ENCODE data around the gene VWCE. TPM values are rescaled to one million over a fixed set of nuclear protein-coding genes. Genes with fewer than 3 reads are reported as not detected.

Gene VWCE
- total RNA-seq, 1 experiment from 2014 or later = 1.1 TPM

GRCh38 chr11:61307354-61307753 is 12.2 kb upstream of the VWCE start:
- peaks cover 67% of the 10 kb centered on the region for H3K36me3 ChIP-seq (replicated peaks; ENCODE audit: control insufficient read depth, insufficient read depth, low read length)
- DNase-seq = no peak
- H3K4me3 ChIP-seq (ENCODE audit: insufficient read depth, low read depth, low read length) = no peak overlapping the region
- H3K27me3 ChIP-seq (ENCODE audit: control insufficient read depth, insufficient read depth, low read length) = no peaks in the 10 kb centered on the region

DNA sequence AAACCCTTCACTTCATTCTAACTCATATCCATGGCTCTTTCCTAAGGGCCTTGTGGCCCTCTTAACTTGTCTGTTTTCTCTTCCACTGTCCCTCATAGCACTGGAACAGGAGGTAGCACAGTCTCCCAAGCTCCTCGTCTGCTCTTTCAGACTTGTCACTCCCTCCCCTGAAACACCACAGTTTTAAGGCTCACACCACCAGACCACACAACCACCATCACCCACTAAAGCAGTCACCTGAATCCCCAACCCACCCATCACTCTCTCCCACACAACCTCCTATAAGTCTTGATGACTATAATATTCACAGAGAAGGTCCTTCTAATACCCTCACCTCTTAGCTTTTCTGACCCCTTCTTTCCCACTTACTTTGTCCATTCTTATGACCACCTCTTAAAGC is 11.1 kb upstream of the VWCE start:
- no peak for DNase-seq
- Histone ChIP-seq H3K36me3 (replicated peaks; ENCODE audit: control insufficient read depth, insufficient read depth, low read length) (peaks cover 61% of the 10 kb centered on the region), H3K4me3 (ENCODE audit: insufficient read depth, low read depth, low read length) (no peak overlapping the region)

DNA sequence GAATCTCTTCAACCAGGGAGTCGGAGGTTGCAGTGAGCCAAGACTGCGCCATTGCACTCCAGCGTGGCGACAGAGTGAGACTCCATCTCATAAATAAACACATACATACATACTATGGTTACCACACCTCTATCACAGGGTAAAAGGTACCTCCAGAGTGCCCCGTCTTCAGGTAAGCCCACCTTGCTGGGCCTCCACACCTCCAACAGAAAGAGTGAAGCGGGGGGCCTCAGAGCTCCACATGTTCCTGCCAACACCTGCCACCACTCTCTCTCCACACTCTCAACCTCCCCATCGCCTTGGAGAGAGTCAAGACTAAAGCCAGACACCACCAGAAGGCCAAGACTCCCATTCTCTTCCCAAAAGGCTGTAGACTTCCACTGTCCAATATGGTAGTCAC is 10.3 kb upstream of the VWCE start:
- Histone ChIP-seq H3K27me3 (ENCODE audit: control insufficient read depth, insufficient read depth, low read length) (no peaks in the 10 kb centered on the region), H3K36me3 (replicated peaks; ENCODE audit: control insufficient read depth, insufficient read depth, low read length) (peaks cover 63% of the 10 kb centered on the region)
- DNase-seq = no peak

More for the DNA sequence above, 11.1 kb upstream of the VWCE start:
- H3K27me3 ChIP-seq (ENCODE audit: control insufficient read depth, insufficient read depth, low read length) = no peaks in the 10 kb centered on the region

DNA sequence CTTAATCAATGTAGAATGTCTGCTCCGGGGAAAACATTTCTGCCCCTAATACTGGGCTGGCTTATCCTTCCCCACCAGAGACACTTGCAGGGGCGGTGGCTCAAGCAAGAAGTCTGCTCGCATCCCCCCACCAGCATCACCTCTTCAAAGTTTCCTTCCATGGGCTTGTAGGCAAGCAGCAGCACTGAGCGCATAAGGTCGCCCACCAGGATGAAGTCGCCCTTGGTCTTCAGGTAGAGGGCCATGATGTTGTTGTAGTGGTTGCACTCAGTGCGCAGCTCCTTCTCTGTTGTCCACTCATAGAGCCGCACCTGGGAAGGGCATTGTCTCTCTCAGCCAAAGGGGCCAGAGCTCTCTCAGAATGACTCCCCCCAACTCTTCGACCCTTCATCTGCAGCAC is 8.6 kb upstream of the VWCE start:
- no peak for DNase-seq
- no peak overlapping the region for H3K4me3 ChIP-seq (ENCODE audit: insufficient read depth, low read depth, low read length)
- peaks cover 57% of the 10 kb centered on the region for H3K36me3 ChIP-seq (replicated peaks; ENCODE audit: control insufficient read depth, insufficient read depth, low read length)
- no peaks in the 10 kb centered on the region for H3K27me3 ChIP-seq (ENCODE audit: control insufficient read depth, insufficient read depth, low read length)

More for the DNA sequence above, 10.3 kb upstream of the VWCE start:
- no peak overlapping the region for H3K4me3 ChIP-seq (ENCODE audit: insufficient read depth, low read depth, low read length)

- peaks cover 48% of the 10 kb centered on the region for H3K36me3 ChIP-seq (replicated peaks; ENCODE audit: control insufficient read depth, insufficient read depth, low read length)
- no peaks in the 10 kb centered on the region for H3K27me3 ChIP-seq (ENCODE audit: control insufficient read depth, insufficient read depth, low read length)
- H3K4me3 ChIP-seq (ENCODE audit: insufficient read depth, low read depth, low read length) = no peak overlapping the region
- no peak for DNase-seq
Measured at GRCh38 chr11:61302550-61302949, 7.4 kb upstream of the VWCE start.

GRCh38 chr11:61298663-61299244 is 3.6 kb upstream of the VWCE start:
- Histone ChIP-seq H3K27me3 (ENCODE audit: control insufficient read depth, insufficient read depth, low read length) (peaks cover 18% of the 10 kb centered on the region), H3K36me3 (replicated peaks; ENCODE audit: control insufficient read depth, insufficient read depth, low read length) (peaks cover 31% of the 10 kb centered on the region), H3K4me3 (ENCODE audit: insufficient read depth, low read depth, low read length) (no peak overlapping the region)
- DNase-seq = no peak

DNA sequence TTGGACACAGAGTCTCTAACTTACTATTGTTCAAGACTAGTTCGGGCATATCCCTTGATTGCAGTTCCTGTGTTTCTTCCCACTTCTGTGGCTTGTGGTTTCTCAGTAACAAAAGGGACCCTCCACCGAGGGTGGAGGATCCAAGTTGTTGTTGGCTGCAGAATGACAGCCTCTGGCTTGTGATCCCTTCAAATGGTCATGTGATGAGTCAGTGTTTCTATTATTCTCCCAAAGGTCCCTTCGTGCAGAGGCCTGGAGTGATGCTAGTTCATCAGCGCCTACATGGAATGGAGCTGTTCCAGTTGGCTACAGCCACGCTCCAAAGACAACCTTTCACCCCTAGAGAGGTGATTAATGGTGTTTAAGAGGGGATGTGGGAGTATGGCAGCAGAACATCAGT is 2.6 kb upstream of the VWCE start:
- Histone ChIP-seq H3K4me3 (ENCODE audit: insufficient read depth, low read depth, low read length) (no peak overlapping the region), H3K27me3 (ENCODE audit: control insufficient read depth, insufficient read depth, low read length) (peaks cover 23% of the 10 kb centered on the region), H3K36me3 (replicated peaks; ENCODE audit: control insufficient read depth, insufficient read depth, low read length) (peaks cover 26% of the 10 kb centered on the region)
- no peak for DNase-seq

DNA sequence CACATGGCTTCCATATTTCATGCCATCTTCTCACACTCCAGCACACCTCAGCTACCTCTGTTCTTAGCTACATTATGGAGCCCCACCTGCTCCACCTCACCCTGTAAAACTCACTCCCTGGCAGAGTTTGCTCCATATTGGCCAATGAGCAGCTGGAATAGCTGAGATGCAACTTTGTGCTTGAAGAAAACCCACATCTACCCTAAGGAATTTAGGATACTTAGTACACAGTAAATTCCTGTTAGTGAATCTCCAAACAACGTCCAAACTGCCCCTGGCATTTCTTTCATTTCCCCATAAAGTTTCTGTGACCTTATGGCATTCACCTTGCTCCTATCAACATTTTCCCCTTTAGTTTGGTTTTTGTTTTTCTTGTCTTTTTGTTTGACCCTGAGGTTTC is 2.2 kb upstream of the VWCE start:
- H3K36me3 ChIP-seq (replicated peaks; ENCODE audit: control insufficient read depth, insufficient read depth, low read length) = peaks cover 22% of the 10 kb centered on the region
- no peak for DNase-seq
- peaks cover 23% of the 10 kb centered on the region for H3K27me3 ChIP-seq (ENCODE audit: control insufficient read depth, insufficient read depth, low read length)

DNA sequence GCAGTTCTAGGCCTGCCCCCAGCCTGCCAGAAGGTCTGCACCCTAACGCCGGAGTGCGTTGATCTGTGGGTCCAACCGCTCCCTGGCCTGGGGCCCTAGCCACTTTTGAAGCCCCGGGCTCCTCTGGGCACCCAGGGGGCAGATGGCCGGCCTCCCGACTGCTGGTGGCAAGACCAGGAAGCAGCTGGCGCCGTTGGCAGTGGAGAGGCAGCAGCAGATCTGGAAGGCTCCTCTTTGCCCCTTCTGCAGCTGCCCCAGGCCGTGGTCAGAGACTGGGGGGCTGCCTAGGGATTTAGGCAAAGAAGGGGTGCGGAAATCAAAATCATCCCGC is 445 bp upstream of the VWCE start:
- no peak for DNase-seq
- Histone ChIP-seq H3K27me3 (ENCODE audit: control insufficient read depth, insufficient read depth, low read length) (peaks cover 23% of the 10 kb centered on the region), H3K4me3 (ENCODE audit: insufficient read depth, low read depth, low read length) (peak overlapping the region; percentile 69), H3K36me3 (replicated peaks; ENCODE audit: control insufficient read depth, insufficient read depth, low read length) (peaks cover 13% of the 10 kb centered on the region)

More for the DNA sequence above, 2.2 kb upstream of the VWCE start:
- no peak overlapping the region for H3K4me3 ChIP-seq (ENCODE audit: insufficient read depth, low read depth, low read length)

GRCh38 chr11:61293867-61294716 is 1.0 kb downstream of the VWCE start:
- Histone ChIP-seq H3K4me3 (ENCODE audit: insufficient read depth, low read depth, low read length) (peak overlapping the region; percentile 69), H3K36me3 (replicated peaks; ENCODE audit: control insufficient read depth, insufficient read depth, low read length) (peaks cover 1% of the 10 kb centered on the region; the same call in 1 of the 2 replicates), H3K27me3 (ENCODE audit: control insufficient read depth, insufficient read depth, low read length) (peaks cover 23% of the 10 kb centered on the region)
- DNase-seq = peak; percentile 83

- no peak overlapping the region for H3K4me3 ChIP-seq (ENCODE audit: insufficient read depth, low read depth, low read length)
- H3K36me3 ChIP-seq (replicated peaks; ENCODE audit: control insufficient read depth, insufficient read depth, low read length) = no peaks in the 10 kb centered on the region; the same call in 1 of the 2 replicates
- DNase-seq = no peak
Measured at GRCh38 chr11:61292356-61292755, 2.8 kb downstream of the VWCE start.

DNA sequence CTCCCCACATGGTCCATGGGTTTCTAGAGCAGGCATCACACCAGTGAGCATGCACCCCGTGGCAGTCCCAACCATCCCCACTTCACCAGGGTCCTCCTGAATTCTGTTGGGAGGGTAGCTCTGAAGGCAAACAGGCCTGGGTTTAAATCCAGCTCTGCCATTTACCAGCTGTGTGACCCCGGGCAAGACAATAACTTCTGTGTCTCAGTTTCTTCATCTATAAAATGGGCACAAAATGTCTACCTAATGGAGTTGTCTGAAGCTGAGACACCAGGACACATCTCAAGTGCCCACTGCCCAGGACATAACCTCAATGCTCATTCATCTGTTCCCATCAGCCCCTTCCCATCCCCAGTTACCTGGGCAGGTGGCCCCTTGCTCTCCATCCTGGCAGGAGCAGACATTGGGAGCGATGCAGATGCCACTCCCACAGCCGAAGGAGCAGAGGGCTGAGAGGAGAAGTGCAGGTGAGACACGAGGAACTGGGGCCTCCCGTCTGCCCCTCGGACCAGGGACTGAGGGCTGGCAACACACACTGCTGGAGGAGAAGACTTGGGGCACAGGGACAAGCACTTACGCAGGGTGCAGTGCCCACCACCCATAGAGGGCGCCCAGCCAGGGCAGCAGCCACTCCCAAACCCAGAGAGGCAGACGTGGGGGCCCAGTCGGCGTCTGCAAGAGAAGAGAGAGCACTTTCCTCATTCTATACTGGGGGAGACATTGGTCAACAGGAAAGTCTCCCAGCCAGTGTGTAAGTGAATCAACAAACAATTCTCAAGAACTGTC is 4.0 kb downstream of the VWCE start:
- Histone ChIP-seq H3K27me3 (ENCODE audit: control insufficient read depth, insufficient read depth, low read length) (peaks cover 23% of the 10 kb centered on the region), H3K4me3 (ENCODE audit: insufficient read depth, low read depth, low read length) (no peak overlapping the region), H3K36me3 (replicated peaks; ENCODE audit: control insufficient read depth, insufficient read depth, low read length) (peaks cover 2% of the 10 kb centered on the region)
- peak; percentile 77 for DNase-seq

More at GRCh38 chr11:61292356-61292755, 2.8 kb downstream of the VWCE start:
- H3K27me3 ChIP-seq (ENCODE audit: control insufficient read depth, insufficient read depth, low read length) = peaks cover 23% of the 10 kb centered on the region

- no peak for DNase-seq
- H3K36me3 ChIP-seq (replicated peaks; ENCODE audit: control insufficient read depth, insufficient read depth, low read length) = peaks cover 4% of the 10 kb centered on the region
- H3K4me3 ChIP-seq (ENCODE audit: insufficient read depth, low read depth, low read length) = no peak overlapping the region
- peaks cover 2% of the 10 kb centered on the region; the same call in 1 of the 2 replicates for H3K27me3 ChIP-seq (ENCODE audit: control insufficient read depth, insufficient read depth, low read length)
Measured at GRCh38 chr11:61287338-61287977, 7.7 kb downstream of the VWCE start.

DNA sequence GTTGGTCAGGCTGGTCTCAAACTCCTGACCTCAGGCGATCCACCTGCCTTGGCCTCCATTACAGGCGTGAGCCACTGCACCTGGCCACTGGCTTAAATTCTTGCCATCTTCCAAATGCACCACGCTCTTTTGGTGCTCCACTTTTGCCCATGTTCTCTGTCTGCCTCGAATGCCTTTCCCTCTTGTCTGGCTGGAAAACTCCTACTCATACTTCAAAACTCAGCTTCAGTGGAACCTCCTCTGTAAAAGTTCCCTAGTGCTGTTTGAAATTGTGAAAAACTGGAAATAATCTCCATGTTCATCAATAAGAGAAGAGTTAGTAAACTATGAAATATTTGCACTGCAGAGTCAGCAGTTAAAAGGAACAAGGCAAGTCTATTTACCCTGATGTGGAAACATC is 11.5 kb downstream of the VWCE start:
- H3K4me3 ChIP-seq (ENCODE audit: insufficient read depth, low read depth, low read length) = no peak overlapping the region
- H3K27me3 ChIP-seq (ENCODE audit: control insufficient read depth, insufficient read depth, low read length) = peaks cover 5% of the 10 kb centered on the region; the same call in 1 of the 2 replicates
- no peak for DNase-seq
- H3K36me3 ChIP-seq (replicated peaks; ENCODE audit: control insufficient read depth, insufficient read depth, low read length) = peaks cover 4% of the 10 kb centered on the region

All from H7 (cell line).